T-helper 1 cell (primary cell): Measurements from ENCODE around the gene SMIM5.
"Not testable (repeated sequence)": the region's sequence is repeated elsewhere in the genome, so short reads cannot be mapped to it uniquely, and the experiment has no call there.

Experiments used
- DNase-seq, 5 donors: peaks; one replicate each; pipeline ENCODE4 v3.0.0-alpha.2; 2012 to 2020
- total RNA-seq, 4 donors: gene quantifications; one replicate each; lab custom pipeline; 2026; lab: John Stamatoyannopoulos, UW

The SMIM5 gene
- 0.24 to 1.2 (median 0.44) reads per million in 4 donors for total RNA-seq

DNA sequence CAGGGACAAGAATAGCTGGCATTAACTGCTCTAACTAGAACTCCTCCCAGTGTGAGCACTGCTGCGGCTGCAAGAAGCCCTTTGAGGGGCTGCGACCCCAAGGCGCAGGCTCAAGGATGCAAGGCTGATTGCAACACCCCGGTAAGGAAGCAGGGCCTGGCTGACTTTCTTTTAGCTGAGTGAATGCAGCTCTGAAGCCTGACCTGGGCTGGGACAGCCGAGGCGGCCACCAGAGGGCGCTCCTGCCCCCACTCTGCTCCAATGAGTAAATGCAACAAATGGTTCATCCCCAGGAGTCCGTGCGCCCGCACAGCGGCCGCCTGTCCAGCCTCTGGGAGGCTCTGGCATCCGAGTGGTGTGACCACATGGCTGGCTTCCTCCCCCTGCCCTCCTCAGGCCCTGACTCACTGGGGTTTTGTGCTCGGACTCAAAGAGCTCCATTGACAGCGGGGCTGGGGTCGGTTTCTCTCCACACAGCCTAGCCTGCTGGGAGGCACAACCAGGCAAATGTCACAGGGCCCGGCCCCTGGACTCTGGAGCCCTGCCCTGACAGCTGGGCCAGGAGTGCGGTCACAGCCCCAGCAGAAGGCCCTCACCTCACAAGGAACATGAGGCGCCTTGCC is at the start of gene SMIM5:
Gene SMIM5 (plus strand): TSS at position 572 of the 623 bp plus-strand sequence. CDS start 6,768 bp downstream, outside the sequence.
- DNase-seq, result peak; percentile 58 to 77 (median 73)

DNA sequence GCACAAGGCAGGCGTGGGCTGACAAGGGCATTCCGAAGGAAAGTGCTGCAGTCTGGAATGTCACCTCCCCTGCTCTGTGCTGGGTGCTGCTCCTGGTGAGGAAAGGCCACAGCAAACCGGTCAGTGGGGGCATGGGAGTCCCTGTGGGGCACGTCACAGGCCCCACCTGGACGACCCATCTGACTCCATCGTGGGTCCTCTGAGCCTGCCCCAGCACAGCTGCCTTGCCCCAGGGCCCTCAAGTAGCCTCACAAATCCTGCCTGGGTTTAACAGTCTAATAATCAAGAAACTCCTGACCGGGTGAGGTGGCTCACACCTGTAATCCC is 48.4 kb upstream of the SMIM5 start:
- no peak for DNase-seq

- peak in 4 of 5 donors; percentile 47 to 61 (median 54) for DNase-seq
These were observed 45.3 kb upstream of the SMIM5 start, which contains the start of gene MYO15B for GRCh38 chr17:75587675-75588595. Gene MYO15B, plus strand, starts transcription at chr17:75587800. Its CDS starts 258 bp downstream, at chr17:75588058.

DNA sequence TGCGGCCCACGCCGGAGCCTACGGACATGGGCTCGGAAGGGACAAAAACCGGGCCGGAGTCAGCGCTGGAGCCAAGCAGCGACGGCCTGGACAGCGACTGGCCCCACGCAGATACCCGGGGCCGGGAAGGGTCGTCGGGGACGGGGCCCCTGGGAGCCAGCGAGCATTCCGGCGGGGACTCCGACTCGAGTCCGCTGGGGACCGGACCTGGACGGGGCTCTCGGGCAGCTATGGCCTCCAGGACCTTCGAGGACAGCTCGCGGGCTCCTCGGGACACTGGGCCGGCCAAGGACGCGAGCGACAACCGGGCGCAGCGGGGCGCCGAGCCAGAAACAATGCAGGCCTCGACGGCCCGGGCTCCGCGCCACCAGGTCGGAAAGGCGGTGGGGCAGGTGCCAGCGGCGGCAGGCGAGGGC is 44.6 kb upstream of the SMIM5 start:
- no peak for DNase-seq

DNA sequence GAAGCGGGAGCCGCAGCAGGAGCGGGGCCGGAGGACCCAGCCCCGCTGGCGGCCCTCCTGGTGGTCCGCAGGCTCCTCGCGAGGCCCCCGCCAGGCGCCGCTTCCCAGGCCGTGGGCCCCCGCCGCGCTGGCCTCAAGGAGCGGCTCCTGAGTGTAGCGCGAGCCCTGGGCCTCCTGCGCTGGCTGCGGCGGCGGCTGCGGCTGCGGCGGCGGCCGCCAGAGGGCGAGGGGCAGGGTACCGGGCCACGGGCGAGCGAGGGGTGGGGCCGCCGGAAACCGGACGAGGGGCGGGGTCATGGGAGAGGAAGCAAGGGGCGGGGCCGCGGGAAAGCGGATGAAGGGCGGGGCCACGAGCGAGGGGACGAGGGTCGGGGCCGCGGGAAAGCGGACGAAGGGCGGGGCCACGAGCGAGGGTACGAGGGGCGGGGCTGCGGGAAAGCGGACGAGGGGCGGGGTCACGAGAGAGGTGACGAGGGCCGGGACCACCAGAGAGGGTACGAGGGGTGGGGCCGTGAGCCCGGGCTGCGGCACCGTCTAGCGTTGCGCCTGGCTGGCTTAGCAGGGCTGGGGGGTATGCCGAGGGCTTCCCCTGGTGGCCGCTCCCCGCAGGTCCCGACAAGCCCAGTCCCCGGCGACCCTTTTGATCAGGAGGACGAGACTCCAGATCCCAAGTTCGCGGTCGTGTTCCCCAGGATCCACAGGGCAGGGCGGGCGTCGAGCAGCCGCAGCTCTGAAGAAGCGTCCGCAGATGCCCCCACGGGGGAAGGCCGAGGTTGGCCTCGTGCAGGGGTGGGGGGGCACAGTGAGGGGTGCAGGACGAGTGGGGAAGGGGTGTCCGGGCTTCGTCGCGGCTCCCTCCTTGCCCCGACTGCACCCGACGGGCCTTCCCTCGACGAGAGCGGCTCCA is 44.0 kb upstream of the SMIM5 start:
- peak; percentile 89 to 95 (median 91) for DNase-seq

- DNase-seq, result no peak
These were observed 43.3 kb upstream of the SMIM5 start for GRCh38 chr17:75589919-75590303.

DNA sequence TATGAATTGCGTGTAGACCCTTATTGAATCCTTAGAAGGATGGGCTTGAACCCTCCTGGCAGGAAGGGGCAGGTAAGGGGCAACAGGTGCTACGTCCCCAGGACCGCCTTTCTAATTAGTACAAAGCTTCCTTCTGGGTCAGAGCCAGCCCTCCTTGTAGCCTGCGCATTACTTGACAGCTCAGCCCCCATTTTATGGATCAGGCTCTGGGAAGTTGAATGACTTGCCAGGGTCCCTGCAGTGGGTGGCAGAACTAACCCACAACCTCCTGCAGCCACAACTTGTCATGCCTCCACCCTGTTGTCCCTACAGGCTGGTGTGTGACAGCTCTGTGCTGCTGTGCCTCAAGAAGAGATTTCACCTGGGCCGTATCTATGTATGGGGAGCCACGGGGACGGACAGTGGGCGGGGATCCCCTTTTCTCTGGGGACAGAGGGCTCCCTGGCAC is 42.9 kb upstream of the SMIM5 start:
- no peak for DNase-seq

GRCh38 chr17:75590849-75591721 is 42.1 kb upstream of the SMIM5 start:
- DNase-seq, result no peak

DNA sequence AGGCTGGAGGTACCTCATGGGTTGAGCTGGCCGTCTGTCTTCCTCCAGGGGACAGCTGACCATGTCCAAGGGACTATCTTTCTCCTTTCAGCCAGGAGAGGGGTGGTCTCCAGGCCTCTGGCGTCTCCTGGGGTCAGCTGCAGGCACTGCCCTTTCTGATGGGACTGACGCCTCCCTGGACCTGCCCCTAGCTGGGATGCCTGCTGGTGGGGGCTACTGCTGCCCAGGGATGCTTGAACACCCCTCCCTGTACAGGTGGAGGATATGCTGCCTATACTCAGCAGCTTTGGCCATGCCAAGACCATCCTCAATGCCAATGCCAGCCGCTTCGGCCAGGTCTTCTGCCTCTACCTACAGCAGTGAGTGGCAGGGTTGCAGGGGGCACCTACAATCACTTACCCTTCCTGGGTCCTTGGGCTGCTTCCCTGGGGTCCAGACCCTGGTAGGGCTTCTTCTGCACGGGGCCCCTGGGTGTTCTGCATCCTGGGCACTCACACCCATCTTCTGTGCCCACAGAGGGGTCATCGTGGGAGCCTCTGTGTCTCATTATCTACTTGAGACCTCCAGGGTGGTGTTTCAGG is 41.4 kb upstream of the SMIM5 start:
- no peak for DNase-seq

DNA sequence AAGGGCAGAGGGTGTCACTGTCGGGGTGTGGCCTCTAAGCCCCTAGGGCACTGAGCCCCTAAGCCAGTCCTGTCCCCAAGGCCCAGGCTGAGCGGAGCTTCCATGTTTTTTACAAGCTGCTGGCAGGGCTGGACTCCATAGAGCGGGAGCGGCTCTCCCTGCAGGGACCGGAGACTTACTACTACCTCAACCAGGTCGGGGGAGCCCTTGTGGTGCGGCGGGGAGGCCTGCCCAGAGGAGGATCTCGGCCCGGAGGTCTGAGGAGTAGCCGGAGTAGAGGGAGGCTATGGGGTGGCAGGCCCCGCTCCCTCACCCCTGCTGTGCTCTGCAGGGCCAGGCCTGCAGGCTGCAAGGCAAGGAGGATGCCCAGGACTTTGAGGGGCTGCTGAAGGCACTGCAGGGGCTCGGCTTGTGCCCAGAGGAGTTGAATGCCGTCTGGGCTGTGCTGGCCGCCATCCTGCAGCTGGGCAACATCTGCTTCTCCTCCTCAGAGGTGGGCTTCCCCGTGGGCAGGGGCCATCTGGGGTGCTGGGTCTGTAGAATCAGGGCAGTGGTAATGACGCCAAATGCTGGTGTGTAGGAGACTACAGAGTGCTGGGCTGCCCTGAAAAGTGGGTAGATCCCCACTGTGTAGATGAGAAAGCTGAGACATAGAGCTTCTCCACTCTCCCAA is 40.8 kb upstream of the SMIM5 start:
- no peak for DNase-seq

GRCh38 chr17:75593430-75593829 is 39.8 kb upstream of the SMIM5 start:
- not testable (repeated sequence) for DNase-seq

- no peak for DNase-seq
These were observed 38.5 kb upstream of the SMIM5 start for GRCh38 chr17:75594499-75595283.

DNA sequence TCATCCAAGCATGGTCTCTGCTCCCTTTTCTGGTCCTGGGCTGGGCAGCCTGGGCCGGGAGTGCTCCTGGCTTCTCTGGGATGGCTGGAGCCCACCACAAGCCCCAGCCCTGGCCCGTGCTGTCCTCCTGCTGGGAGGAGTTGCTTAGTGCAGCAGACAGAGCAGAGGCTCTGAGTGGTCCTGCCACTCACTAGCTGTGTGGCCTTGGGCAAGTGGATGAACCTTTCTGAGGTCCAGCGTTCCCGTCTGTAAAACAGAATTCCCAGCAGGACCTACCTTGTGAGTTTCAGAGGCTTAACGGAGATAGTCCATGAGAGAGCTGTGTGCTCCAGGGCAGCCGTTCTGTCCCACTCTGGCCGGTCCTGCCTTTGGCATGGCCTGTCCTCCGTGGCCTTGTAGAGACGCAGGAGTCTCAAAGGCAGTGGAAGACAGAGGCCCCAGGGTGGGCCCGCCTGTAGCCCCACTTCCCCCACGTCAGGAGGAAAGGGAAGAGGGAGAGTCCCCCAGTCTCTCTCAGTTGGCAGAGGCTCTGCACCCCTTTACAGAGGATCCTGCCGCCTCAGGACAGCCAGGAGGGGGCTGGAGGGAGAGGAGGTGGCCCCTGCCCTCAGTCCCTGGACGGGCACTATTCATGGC is 37.8 kb upstream of the SMIM5 start:
- no peak for DNase-seq

DNA sequence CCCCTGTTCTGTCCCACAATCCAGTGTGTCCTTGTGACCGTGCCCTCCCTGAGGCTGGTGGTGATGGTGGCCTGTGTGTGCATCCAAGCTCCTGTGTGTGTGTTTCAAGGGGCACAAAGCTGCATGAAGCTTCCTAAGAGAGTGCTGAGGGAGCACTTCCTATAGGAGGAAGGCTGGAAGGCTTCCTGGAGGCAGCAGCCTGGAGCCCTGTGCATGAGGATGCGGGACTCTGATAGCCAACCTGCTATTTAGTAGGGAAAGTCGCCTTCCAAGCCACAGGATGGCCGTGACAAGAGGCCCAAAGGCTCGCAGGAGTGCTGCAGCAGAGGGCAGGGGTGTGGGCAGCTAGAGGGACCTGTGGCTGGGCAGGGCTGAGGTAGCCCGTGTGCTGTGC is 37.3 kb upstream of the SMIM5 start:
- DNase-seq, result no peak

DNA sequence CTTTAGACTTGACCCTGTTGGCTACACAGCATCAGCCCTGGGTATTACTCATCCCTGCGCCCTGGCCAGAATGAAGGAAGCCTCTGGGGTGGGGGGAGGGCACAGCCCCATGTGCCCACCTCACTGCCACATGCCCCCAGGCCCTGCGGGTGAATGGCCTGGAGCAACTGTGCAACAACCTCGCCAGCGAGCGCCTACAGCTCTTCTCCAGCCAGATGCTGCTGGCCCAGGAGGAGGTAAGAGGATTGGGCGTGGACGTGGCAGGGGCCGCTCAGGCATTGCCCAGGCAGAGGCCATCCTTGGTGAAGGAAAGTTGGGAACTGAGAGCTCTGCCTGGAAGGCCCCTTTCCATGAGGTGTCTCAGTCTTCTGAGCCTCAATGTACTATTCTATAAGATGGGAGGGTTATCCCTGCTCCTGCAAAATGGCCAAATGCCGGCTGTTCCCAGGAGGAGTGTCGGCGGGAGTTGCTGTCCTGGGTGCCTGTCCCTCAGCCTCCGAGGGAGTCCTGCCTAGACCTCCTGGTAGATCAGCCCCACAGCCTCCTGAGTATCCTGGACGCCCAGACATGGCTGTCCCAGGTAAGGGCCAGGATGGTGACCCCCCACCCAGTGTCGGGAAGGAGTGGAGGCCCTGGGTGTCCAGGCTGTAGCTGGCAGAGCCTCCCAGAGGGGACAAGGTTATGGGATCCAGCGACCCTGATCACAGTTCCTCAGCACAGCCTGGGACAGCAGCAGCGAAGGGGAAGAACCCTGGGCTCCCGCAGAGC is 36.7 kb upstream of the SMIM5 start:
- no peak for DNase-seq

GRCh38 chr17:75601057-75601987 is 31.9 kb upstream of the SMIM5 start:
- peak in 3 of 5 donors; percentile 33 to 56 (median 44) for DNase-seq

GRCh38 chr17:75602644-75603043 is 30.6 kb upstream of the SMIM5 start:
- no peak for DNase-seq
